ENCODE data around the gene HHLA2. TPM values are rescaled to one million over a fixed set of nuclear protein-coding genes. Genes with fewer than 3 reads are reported as not detected.
"Not testable (repeated sequence)": the region's sequence is repeated elsewhere in the genome, so short reads cannot be mapped to it uniquely, and the experiment has no call there.

The HHLA2 gene
- total and polyA plus RNA-seq, 2 of the 8 experiments (the other 6 are each of a cell fraction or from before 2014, with no cell fraction given), result not detected

GRCh38 chr3:108288193-108288592 lies 8.2 kb upstream of the HHLA2 start:
- TF ChIP-seq MAFK (IDR thresholded peaks at IDR 0.05; ENCODE audit: low read depth, low read length), result peak; percentile 71; the same call in 1 of the 2 replicates
- H4K5ac ChIP-seq (ENCODE audit: insufficient read length, low read depth, low read length); H2BK12ac ChIP-seq (ENCODE audit: low read depth, low read length); H3K27me3 ChIP-seq (replicated peaks in 1 of 4; ENCODE audit: control insufficient read depth in 3 of 4, extremely low read depth in 1 of 4, insufficient read depth in 3 of 4, low read length in 3 of 4); FAIRE-seq; H3K4me2 ChIP-seq (ENCODE audit: insufficient read depth in 1 of 2, low read depth in 2 of 2, low read length in 2 of 2); H4K8ac ChIP-seq (ENCODE audit: extremely low read depth, insufficient read depth, low read length); H3K27ac ChIP-seq (ENCODE audit: low read depth, low read length); H2BK120ac ChIP-seq (replicated peaks; ENCODE audit: low read depth, low read length); H2AFZ ChIP-seq (ENCODE audit: low read length); H3K9ac ChIP-seq (replicated peaks in 1 of 4; ENCODE audit: extremely low read depth in 1 of 4, low read depth in 3 of 4, low read length in 3 of 4); H3K36me3 ChIP-seq (ENCODE audit: control insufficient read depth in 2 of 4, insufficient read depth in 4 of 4, low read length in 3 of 4); H3K56ac ChIP-seq (replicated peaks; ENCODE audit: insufficient read length, low read depth, low read length); CTCF ChIA-PET (ENCODE audit: partially characterized antibody); H3K9me3 ChIP-seq (ENCODE audit: insufficient read depth in 2 of 2, low read depth in 1 of 2, low read length in 1 of 2); POLR2A ChIA-PET (ENCODE audit: partially characterized antibody); H2BK5ac ChIP-seq (ENCODE audit: low read depth, low read length); H3K18ac ChIP-seq (ENCODE audit: extremely low read depth, low read length); H4K91ac ChIP-seq (replicated peaks; ENCODE audit: insufficient read length, low read length); H3K4ac ChIP-seq (replicated peaks; ENCODE audit: insufficient read length, low read depth, low read length); H4K20me1 ChIP-seq (replicated peaks in 1 of 2; ENCODE audit: control insufficient read depth in 1 of 2, insufficient read depth in 2 of 2, low read length in 2 of 2); H3K4me3 ChIP-seq (ENCODE audit: extremely low read depth in 1 of 4, insufficient read depth in 2 of 4, low read depth in 3 of 4, low read length in 4 of 4); H2AK5ac ChIP-seq (ENCODE audit: low read depth, low read length); H3K23me2 ChIP-seq (ENCODE audit: low read depth, low read length); H3K79me2 ChIP-seq (ENCODE audit: control insufficient read depth in 1 of 2, insufficient read depth in 2 of 2, low read length in 2 of 2); H2BK15ac ChIP-seq (ENCODE audit: low read length); H3K14ac ChIP-seq (ENCODE audit: insufficient read length); H3K79me1 ChIP-seq (ENCODE audit: low read depth, low read length); H2BK20ac ChIP-seq (ENCODE audit: low read length); H3K4me1 ChIP-seq (replicated peaks in 1 of 4; ENCODE audit: control insufficient read depth in 3 of 4, insufficient read depth in 4 of 4, low read length in 3 of 4); H3K23ac ChIP-seq (ENCODE audit: insufficient read length); DNase-seq (ENCODE audit: low read depth in 1 of 2, low spot score in 2 of 2): not testable (repeated sequence)
- WGBS, 2 experiments (ENCODE audit: extremely low coverage in 1 of 2, insufficient coverage in 1 of 2, insufficient read length in 1 of 2, insufficient replicate concordance in 2 of 2, low coverage in 1 of 2, low lambda C conversion rate in 2 of 2, missing lambda C conversion rate in 1 of 2), result 91% methylated on average over 6 of the region's 6 CpGs; no CpG with 5 or more reads in 1 of the 2 experiments
